Gastroesophageal sphincter (tissue), 4 donors: ENCODE results near the gene GFRA3. TPM values are rescaled to one million over a fixed set of nuclear protein-coding genes. Genes with fewer than 3 reads are reported as not detected.

Experiments used
- ATAC-seq: fragments of 150-250 bp; one replicate; pipeline ENCODE4 v1.9.1; 2016; ENCODE audit warnings: mild to moderate bottlenecking, moderate library complexity
- H3K27ac ChIP-seq, 4 donors: fragments of 200-600 bp; sonication (generic) in 3 of 4; 1 replicate in 3 of 4; 2 replicates in 1 of 4; pipeline ENCODE4 v1.5.1; 2016 to 2019
- H3K27me3 ChIP-seq: fragments of 200-600 bp; sonication (generic); one replicate; pipeline ENCODE4 v1.5.1; 2019
- H3K36me3 ChIP-seq, 2 donors: fragments of 200-600 bp; sonication (generic); one replicate each; pipeline ENCODE4 v1.5.1; 2019; ENCODE audit warnings: control low read depth in 1 of 2
- H3K4me1 ChIP-seq, 3 donors: fragments of 200-600 bp; sonication (generic); 1 replicate in 2 of 3; 2 replicates in 1 of 3; pipeline ENCODE4 v1.5.1; 2016 to 2019; ENCODE audit warnings: control low read depth in 2 of 3
- H3K4me3 ChIP-seq, 2 donors: fragments of 200-600 bp; sonication (generic); one replicate each; pipeline ENCODE4 v1.5.1; 2019; ENCODE audit warnings: mild to moderate bottlenecking in 1 of 2, moderate library complexity in 1 of 2
- H3K9me3 ChIP-seq, 3 donors: fragments of 200-600 bp; sonication (generic); one replicate each; pipeline ENCODE4 v1.5.1; 2017 to 2019; ENCODE audit warnings: control low read depth in 2 of 3
- CTCF ChIP-seq, 4 experiments: fragments of 200-600 bp in 2 of 4; fragments of 450-650 bp in 2 of 4; sonication (generic) in 1 of 4; IDR thresholded peaks; one replicate each; pipeline ENCODE4 v1.5.1; 2017 to 2019; ENCODE audit warnings: antibody characterized with exemption in 4 of 4, mild to moderate bottlenecking in 2 of 4, moderate library complexity in 2 of 4
- EP300 ChIP-seq: sonication (generic); formaldehyde crosslinking; IDR thresholded peaks from one replicate; pipeline ENCODE4 v1.6.1; 2017; ENCODE audit warnings: antibody characterized with exemption, mild to moderate bottlenecking
- POLR2A ChIP-seq, 2 donors: fragments of 450-650 bp; IDR thresholded peaks; one replicate each; pipeline ENCODE4 v1.6.1; 2017; ENCODE audit warnings: antibody characterized with exemption in 2 of 2, mild to moderate bottlenecking in 2 of 2, moderate library complexity in 1 of 2
- POLR2AphosphoS5 ChIP-seq: sonication (generic); formaldehyde crosslinking; IDR thresholded peaks from one replicate; pipeline ENCODE4 v1.6.1; 2017; ENCODE audit warnings: antibody characterized with exemption
- WGBS, 2 donors: methylation state at CpG; one replicate each; pipeline ENCODE4 v1.1.5; 2018; ENCODE audit warnings: low coverage in 1 of 2; 5-methylcytosine and 5-hydroxymethylcytosine counted together
- total RNA-seq, 4 donors: library from RNA; depleted of rRNA; stranded (reverse); fragments of >200 nt; gene quantifications; one replicate each; pipeline ENCODE4 v1.1.0, GENCODE V29; 2016

GFRA3 gene
- total RNA-seq, 4 donors from 2014 or later: 0.40 to 6.4 (median 1.7) TPM

GRCh38 chr5:138276402-138277054 is 2.1 kb upstream of the GFRA3 start:
- H3K36me3 ChIP-seq: no peaks in the 10 kb centered on the region
- no peak overlapping the region for H3K27ac ChIP-seq
- no peak for ATAC-seq
- peaks cover 0 to 12% (median 0%) of the 10 kb centered on the region in 3 donors for H3K4me1 ChIP-seq
- peaks cover 42% of the 10 kb centered on the region for H3K27me3 ChIP-seq
- TF ChIP-seq POLR2AphosphoS5: no peak
- TF ChIP-seq CTCF (IDR thresholded peaks at IDR 0.05): no peak
- TF ChIP-seq EP300: no peak
- WGBS, 2 donors: 56 to 59% methylated on average over 2 of the region's 2 CpGs
- no peaks in the 10 kb centered on the region for H3K9me3 ChIP-seq
- no peak overlapping the region for H3K4me3 ChIP-seq

DNA sequence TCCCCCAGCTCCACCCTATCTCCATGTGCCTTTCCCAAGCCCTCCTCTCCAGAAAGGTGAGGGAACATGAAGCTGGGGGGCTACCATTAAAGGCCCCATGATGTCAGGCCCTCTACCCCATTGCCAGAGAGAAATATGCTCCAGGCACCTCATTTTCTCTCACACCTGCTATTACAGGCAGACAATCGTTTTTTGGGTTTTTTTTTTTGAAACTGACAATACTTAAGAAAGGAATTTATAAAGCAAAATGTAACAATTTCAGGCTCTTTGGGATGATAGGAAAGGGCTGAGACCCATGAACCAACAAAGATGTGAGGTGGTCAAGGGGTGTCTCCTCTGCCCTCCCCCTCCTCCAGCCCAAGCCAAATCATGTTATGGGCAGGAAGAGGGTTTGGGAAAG is 1.5 kb upstream of the GFRA3 start:
- Histone ChIP-seq H3K36me3 (no peaks in the 10 kb centered on the region), H3K4me3 (no peak overlapping the region), H3K4me1 (peaks cover 0 to 12% (median 0%) of the 10 kb centered on the region in 3 donors), H3K9me3 (no peaks in the 10 kb centered on the region), H3K27ac (no peak overlapping the region), H3K27me3 (peaks cover 42% of the 10 kb centered on the region)
- TF ChIP-seq CTCF (IDR thresholded peaks at IDR 0.05) (no peak), POLR2A (IDR thresholded peaks at IDR 0.05) (no peak), POLR2AphosphoS5 (no peak), EP300 (no peak)
- 42 to 57% methylated on average over 1 of the region's 1 CpG for WGBS, 2 donors
- ATAC-seq: no peak

DNA sequence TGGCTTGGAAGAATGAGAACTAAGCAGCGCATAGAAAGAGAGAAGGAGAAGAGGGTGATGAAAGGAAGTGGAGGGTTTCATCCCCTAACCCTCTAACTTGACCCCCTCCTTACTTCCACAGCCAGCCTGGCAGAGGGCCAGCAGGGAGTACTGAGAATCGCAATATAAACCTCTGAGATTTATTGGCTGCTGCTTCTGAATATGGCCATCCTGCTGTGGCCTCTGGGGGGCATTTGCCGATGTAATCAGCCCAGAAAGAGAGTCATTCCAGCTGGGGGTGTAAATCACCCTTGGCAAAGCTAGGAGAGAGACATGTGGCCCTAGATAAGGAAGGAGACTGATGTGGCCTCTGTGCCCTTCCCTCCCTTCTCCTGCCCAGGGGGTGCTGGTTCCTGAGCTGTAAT is 960 bp upstream of the GFRA3 start:
- H3K9me3 ChIP-seq: no peaks in the 10 kb centered on the region
- no peaks in the 10 kb centered on the region for H3K36me3 ChIP-seq
- H3K4me1 ChIP-seq: peaks cover 0 to 12% (median 0%) of the 10 kb centered on the region in 3 donors
- H3K27ac ChIP-seq: no peak overlapping the region
- 46 to 58% methylated on average over 3 of the region's 3 CpGs for WGBS, 2 donors
- no peak for TF ChIP-seq EP300
- no peak for TF ChIP-seq POLR2A (IDR thresholded peaks at IDR 0.05)
- TF ChIP-seq POLR2AphosphoS5: no peak
- no peak for TF ChIP-seq CTCF (IDR thresholded peaks at IDR 0.05)
- H3K27me3 ChIP-seq: peaks cover 42% of the 10 kb centered on the region
- no peak overlapping the region for H3K4me3 ChIP-seq
- no peak for ATAC-seq

DNA sequence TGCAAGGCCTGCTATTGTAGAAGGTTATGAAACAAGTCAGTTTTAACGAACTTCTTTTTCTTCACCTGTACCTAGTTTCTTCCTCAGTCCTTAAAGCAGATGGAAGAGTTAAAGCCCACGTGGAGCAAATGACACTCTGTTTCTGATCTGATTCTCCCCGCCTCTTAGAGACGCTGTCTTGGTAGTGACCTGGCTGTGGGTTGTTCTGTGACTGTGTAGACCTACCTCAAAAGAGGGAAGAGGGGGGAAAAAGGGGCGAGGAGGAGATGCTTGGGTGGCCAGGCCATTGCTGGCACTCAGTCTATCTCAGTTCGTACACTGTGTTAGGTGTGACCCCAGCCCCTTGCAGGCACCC is 610 bp downstream of the GFRA3 start:
- 62 to 79% methylated on average over 3 to 4 of the region's 6 CpGs for WGBS, 2 donors
- Histone ChIP-seq H3K9me3 (no peaks in the 10 kb centered on the region), H3K36me3 (no peaks in the 10 kb centered on the region), H3K27me3 (peaks cover 42% of the 10 kb centered on the region), H3K4me1 (peaks cover 0 to 12% (median 0%) of the 10 kb centered on the region in 3 donors), H3K4me3 (peak overlapping the region in 1 of 2 donors; percentile 53), H3K27ac (peak overlapping the region in 3 of 4 donors; percentile 34 to 68 (median 41))
- ATAC-seq: peak; percentile 16
- no peak for TF ChIP-seq CTCF (IDR thresholded peaks at IDR 0.05)

GRCh38 chr5:138272681-138273080 is 1.7 kb downstream of the GFRA3 start:
- no peak for ATAC-seq

More at GRCh38 chr5:138272681-138273080, 1.7 kb downstream of the GFRA3 start:
- TF ChIP-seq EP300: no peak
- TF ChIP-seq CTCF (IDR thresholded peaks at IDR 0.05): no peak
- no peak for TF ChIP-seq POLR2A (IDR thresholded peaks at IDR 0.05)
- no peak for TF ChIP-seq POLR2AphosphoS5
- 90 to 92% methylated on average over 4 of the region's 4 CpGs for WGBS, 2 donors
- Histone ChIP-seq H3K27me3 (peaks cover 45% of the 10 kb centered on the region), H3K27ac (no peak overlapping the region), H3K9me3 (no peaks in the 10 kb centered on the region), H3K4me1 (peaks cover 0 to 12% (median 0%) of the 10 kb centered on the region in 3 donors), H3K36me3 (no peaks in the 10 kb centered on the region), H3K4me3 (no peak overlapping the region)
